COR-L47 (cell line): ENCODE measurements around the gene TRABD2B.
A peak's percentile ranks its signal among the peaks of the same experiment; 100 is the strongest.

Source experiments
- DNase-seq: peaks from one replicate; lab custom pipeline; 2025; lab: John Stamatoyannopoulos, UW

The TRABD2B gene

GRCh38 chr1:47827109-47827508 is 170.1 kb downstream of the TRABD2B start:
- DNase-seq: no peak

- DNase-seq: no peak
Measured at GRCh38 chr1:47824716-47825115, 172.5 kb downstream of the TRABD2B start.

- no peak for DNase-seq
Measured at GRCh38 chr1:47824297-47824696, 172.9 kb downstream of the TRABD2B start.

GRCh38 chr1:47823040-47823808 is 174.0 kb downstream of the TRABD2B start:
- no peak for DNase-seq

- DNase-seq: no peak
Measured at GRCh38 chr1:47821760-47822159, 175.4 kb downstream of the TRABD2B start.

- no peak for DNase-seq
Measured at GRCh38 chr1:47819574-47819888, 177.7 kb downstream of the TRABD2B start.

GRCh38 chr1:47818682-47819573 is 178.3 kb downstream of the TRABD2B start:
- DNase-seq: no peak

GRCh38 chr1:47817861-47818260 is 179.3 kb downstream of the TRABD2B start:
- DNase-seq: no peak

GRCh38 chr1:47816325-47817071 is 180.7 kb downstream of the TRABD2B start:
- DNase-seq: no peak

GRCh38 chr1:47814612-47815395 is 182.4 kb downstream of the TRABD2B start:
- no peak for DNase-seq

- DNase-seq: no peak
Measured at GRCh38 chr1:47813970-47814369, 183.2 kb downstream of the TRABD2B start.

- peak; percentile 16 for DNase-seq
Measured at GRCh38 chr1:47812904-47813514, 184.2 kb downstream of the TRABD2B start.

GRCh38 chr1:47810964-47811682 is 186.1 kb downstream of the TRABD2B start:
- no peak for DNase-seq

- DNase-seq: peak; percentile 4
Measured at GRCh38 chr1:47809301-47810084, 187.7 kb downstream of the TRABD2B start.

- DNase-seq: no peak
Measured at GRCh38 chr1:47808612-47809011, 188.6 kb downstream of the TRABD2B start.

GRCh38 chr1:47805921-47806361 is 191.2 kb downstream of the TRABD2B start:
- DNase-seq: peak; percentile 70

GRCh38 chr1:47805018-47805417 is 192.2 kb downstream of the TRABD2B start:
- no peak for DNase-seq

GRCh38 chr1:47803815-47804501 is 193.2 kb downstream of the TRABD2B start:
- no peak for DNase-seq

GRCh38 chr1:47797575-47797974 is 199.6 kb downstream of the TRABD2B start:
- no peak for DNase-seq
